ENCODE measurements around the gene HERPUD1.

The HERPUD1 gene

DNA sequence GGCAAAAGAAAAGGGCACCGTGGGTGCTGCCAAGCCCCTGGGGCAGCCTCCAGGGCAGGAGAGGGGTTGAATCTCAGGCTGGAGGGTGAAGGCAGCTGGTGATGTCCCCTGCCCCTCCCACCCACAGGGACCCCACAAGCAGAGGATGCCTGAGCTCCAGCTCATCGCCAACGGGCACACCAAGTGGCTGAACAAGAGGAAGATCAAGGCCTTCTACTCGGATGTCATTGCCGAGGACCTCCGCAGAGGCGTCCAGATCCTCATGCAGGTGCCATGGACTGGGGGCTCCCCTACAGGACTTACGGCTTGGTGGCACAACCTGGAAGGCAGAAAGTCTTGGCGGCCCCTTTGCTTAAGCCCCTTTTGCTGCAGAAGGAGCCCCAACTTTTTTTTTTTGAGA, 45.1 kb upstream of the HERPUD1 start:
- Histone ChIP-seq H3K27me3 (no peaks in the 10 kb centered on the region), H3K36me3 (no peaks in the 10 kb centered on the region), H3K27ac (no peak overlapping the region), H3K9me3 (no peaks in the 10 kb centered on the region), H3K4me1 (no peaks in the 10 kb centered on the region), H3K4me3 (no peak overlapping the region)
- TF ChIP-seq, protein P1, sequence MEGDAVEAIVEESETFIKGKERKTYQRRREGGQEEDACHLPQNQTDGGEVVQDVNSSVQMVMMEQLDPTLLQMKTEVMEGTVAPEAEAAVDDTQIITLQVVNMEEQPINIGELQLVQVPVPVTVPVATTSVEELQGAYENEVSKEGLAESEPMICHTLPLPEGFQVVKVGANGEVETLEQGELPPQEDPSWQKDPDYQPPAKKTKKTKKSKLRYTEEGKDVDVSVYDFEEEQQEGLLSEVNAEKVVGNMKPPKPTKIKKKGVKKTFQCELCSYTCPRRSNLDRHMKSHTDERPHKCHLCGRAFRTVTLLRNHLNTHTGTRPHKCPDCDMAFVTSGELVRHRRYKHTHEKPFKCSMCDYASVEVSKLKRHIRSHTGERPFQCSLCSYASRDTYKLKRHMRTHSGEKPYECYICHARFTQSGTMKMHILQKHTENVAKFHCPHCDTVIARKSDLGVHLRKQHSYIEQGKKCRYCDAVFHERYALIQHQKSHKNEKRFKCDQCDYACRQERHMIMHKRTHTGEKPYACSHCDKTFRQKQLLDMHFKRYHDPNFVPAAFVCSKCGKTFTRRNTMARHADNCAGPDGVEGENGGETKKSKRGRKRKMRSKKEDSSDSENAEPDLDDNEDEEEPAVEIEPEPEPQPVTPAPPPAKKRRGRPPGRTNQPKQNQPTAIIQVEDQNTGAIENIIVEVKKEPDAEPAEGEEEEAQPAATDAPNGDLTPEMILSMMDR (IDR thresholded peaks at IDR 0.05) = no peak
- intact Hi-C loops (cut with DNase I; ENCODE audit: low total_unique reads) = no loop called here
- DNase-seq = no peak

DNA sequence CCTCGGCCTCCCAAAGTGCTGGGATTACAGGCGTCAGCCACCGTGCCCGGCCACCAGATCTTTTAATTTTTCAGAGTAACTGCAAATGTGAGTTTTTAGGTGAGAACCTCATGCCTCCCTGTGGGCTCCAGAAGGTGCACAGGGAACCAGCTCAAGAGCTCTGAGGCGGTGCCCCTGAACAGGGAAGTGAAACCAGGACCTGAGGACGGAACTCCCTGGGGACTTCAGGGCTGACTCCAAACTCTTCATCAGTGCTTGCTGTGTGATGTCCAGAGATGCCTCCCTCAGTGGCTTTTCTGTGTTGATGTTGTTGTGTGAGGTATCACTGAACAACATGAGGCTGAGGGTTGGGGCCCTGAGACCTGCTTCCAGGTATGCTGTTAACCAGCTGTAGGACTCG, 43.1 kb upstream of the HERPUD1 start:
- intact Hi-C loops (cut with DNase I; ENCODE audit: low total_unique reads) = no loop called here
- Histone ChIP-seq H3K27ac (no peak overlapping the region), H3K9me3 (no peaks in the 10 kb centered on the region), H3K4me3 (no peak overlapping the region), H3K27me3 (no peaks in the 10 kb centered on the region), H3K36me3 (no peaks in the 10 kb centered on the region), H3K4me1 (no peaks in the 10 kb centered on the region)
- no peak for DNase-seq
- TF ChIP-seq, protein P1 (IDR thresholded peaks at IDR 0.05) = no peak

DNA sequence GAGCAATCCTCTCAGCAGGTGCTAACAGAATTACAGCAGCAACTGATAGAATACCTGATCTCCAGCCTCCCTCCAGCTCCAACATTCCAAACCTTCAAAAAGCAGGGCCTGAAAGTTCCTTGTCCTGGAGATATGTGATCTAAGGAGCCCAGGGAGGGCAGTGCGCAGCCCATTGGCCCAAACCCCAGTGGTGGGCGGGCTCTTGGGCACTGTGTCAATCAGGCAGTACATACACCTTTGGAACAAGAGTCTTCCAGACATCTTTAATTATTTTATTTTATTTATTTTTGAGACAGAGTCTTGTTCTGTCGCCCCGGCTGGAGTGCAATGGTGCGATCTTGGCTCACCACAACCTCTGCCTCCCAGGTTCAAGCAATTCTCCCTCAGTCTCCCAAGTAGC, 42.7 kb upstream of the HERPUD1 start:
- Histone ChIP-seq H3K4me3 (no peak overlapping the region), H3K4me1 (no peaks in the 10 kb centered on the region), H3K9me3 (no peaks in the 10 kb centered on the region), H3K27me3 (no peaks in the 10 kb centered on the region), H3K36me3 (no peaks in the 10 kb centered on the region), H3K27ac (no peak overlapping the region)
- TF ChIP-seq, protein P1 (IDR thresholded peaks at IDR 0.05) = no peak
- intact Hi-C loops (cut with DNase I; ENCODE audit: low total_unique reads) = no loop called here
- no peak for DNase-seq

DNA sequence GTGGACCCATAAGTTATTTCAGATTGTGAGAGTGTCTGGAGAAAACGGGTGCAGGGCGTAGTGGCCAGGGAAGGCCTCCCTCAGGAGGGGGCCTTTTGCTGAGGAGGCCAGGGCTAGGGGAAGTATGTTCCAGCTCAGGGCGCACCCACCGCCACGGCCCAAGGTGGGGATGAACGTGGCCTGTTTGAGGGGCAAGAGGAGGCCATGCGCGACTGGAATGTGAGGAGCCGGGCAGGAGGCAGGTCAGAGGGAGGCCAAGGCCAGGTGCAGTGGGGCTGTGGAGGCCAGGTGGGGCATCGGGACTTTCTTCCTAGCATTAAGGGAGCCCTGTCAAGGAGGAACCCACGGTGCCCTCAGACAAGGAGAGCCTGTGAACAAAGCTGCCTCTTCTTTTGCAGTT, 40.3 kb upstream of the HERPUD1 start:
- Histone ChIP-seq H3K4me1 (no peaks in the 10 kb centered on the region), H3K9me3 (no peaks in the 10 kb centered on the region), H3K27me3 (no peaks in the 10 kb centered on the region), H3K27ac (no peak overlapping the region), H3K36me3 (no peaks in the 10 kb centered on the region), H3K4me3 (no peak overlapping the region)
- no peak for DNase-seq
- TF ChIP-seq, protein P1 (IDR thresholded peaks at IDR 0.05) = no peak
- intact Hi-C loops (cut with DNase I; ENCODE audit: low total_unique reads) = no loop called here

DNA sequence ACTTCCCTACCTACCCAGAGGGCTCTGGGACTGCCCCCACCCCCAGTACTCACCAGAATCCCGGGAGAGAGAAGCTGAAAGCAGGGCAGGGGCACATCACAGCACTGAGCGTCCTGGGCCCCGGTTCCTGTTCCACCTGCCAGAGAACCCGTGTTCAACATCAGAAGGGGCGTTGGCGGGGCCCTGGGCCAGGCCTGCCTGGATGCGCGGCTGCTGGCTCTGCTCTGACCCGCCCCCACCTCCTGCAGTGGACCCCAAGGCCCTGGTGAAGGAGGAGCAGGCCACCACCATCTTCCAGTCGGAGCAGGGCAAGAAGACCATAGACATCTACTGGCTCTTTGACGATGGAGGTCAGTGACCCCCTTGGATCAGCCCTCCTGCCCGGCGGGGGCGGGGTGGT, 39.2 kb upstream of the HERPUD1 start:
- no peaks in the 10 kb centered on the region for H3K4me1 ChIP-seq
- H3K27me3 ChIP-seq = no peaks in the 10 kb centered on the region
- no peak for DNase-seq
- H3K27ac ChIP-seq = no peak overlapping the region
- no peak overlapping the region for H3K4me3 ChIP-seq
- H3K36me3 ChIP-seq = no peaks in the 10 kb centered on the region
- intact Hi-C loops (cut with DNase I; ENCODE audit: low total_unique reads) = no loop called here
- no peaks in the 10 kb centered on the region for H3K9me3 ChIP-seq
- TF ChIP-seq, protein P1 (IDR thresholded peaks at IDR 0.05) = no peak

DNA sequence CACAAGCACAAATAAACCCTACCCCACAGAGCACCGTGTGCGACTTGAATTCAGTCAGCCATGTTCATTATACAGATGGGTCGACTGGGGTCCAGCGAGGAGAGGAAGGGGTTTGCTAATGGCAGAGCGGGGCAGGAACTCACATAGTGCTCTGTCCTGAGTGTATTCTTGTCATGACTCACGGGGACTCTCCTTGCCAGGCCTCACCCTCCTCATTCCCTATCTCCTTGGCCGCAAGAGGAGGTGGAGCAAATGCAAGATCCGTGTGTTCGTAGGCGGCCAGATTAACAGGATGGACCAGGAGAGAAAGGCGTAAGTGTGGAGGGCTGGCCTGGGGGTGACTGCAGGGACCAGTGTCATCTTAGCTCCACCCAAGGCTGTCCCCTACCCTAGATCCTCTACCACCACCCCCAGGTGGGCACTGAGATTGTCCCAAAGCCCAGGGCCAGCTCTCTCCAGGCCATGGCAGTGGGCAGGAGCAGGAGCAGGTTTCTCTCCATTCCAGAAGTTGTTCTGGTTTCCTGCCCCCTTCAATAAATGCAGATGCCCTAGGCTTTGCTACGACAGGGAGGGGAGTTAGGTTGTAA, 37.5 kb upstream of the HERPUD1 start:
- Histone ChIP-seq H3K4me3 (no peak overlapping the region), H3K27ac (no peak overlapping the region), H3K4me1 (no peaks in the 10 kb centered on the region), H3K27me3 (no peaks in the 10 kb centered on the region), H3K36me3 (no peaks in the 10 kb centered on the region), H3K9me3 (no peaks in the 10 kb centered on the region)
- TF ChIP-seq, protein P1 (IDR thresholded peaks at IDR 0.05) = no peak
- DNase-seq = no peak
- intact Hi-C loops (cut with DNase I; ENCODE audit: low total_unique reads) = no loop called here
